Stimulated activated CD4-positive, alpha-beta T cell treated with anti-CD3 and anti-CD28 coated beads, Interleukin-4, amount 100 ng/mL, for 1 hour (primary cell): ENCODE results near the gene FAM168B.

Experiments
- DNase-seq: peaks from one replicate; pipeline ENCODE4 v3.0.0-alpha.2; 2020

FAM168B gene

GRCh38 chr2:131014141-131014540 is 79.1 kb downstream of the FAM168B start:
- DNase-seq: no peak

GRCh38 chr2:131011486-131011885 is 81.8 kb downstream of the FAM168B start:
- DNase-seq: no peak

- no peak for DNase-seq
Observed at GRCh38 chr2:131010566-131010965, 82.7 kb downstream of the FAM168B start.

- DNase-seq: no peak
Observed at GRCh38 chr2:131009713-131010475, 83.4 kb downstream of the FAM168B start.

- no peak for DNase-seq
Observed at GRCh38 chr2:131008967-131009366, 84.3 kb downstream of the FAM168B start.

- no peak for DNase-seq
Observed at GRCh38 chr2:131006561-131006960, 86.7 kb downstream of the FAM168B start.

GRCh38 chr2:131005216-131005935 is 87.9 kb downstream of the FAM168B start:
- no peak for DNase-seq

GRCh38 chr2:131004446-131005209 is 88.6 kb downstream of the FAM168B start:
- no peak for DNase-seq

GRCh38 chr2:130998561-130998960 is 94.7 kb downstream of the FAM168B start:
- DNase-seq: no peak
